SJCRH30 (cell line): ENCODE data around the gene LRRC28. TPM values are rescaled to one million over a fixed set of nuclear protein-coding genes. Genes with fewer than 3 reads are reported as not detected.
A peak's percentile ranks its signal among the peaks of the same experiment; 100 is the strongest.

ENCODE experiments used
- DNase-seq, 2 experiments: peaks; one replicate each; pipeline ENCODE4 v3.0.0-alpha.2; 2015 to 2020
- H3K27ac ChIP-seq: fragments of 250-450 bp; sonication (Bioruptor Pico); 2 replicates; pipeline ENCODE4 v1.5.1; 2020; ENCODE audit warnings: mild to moderate bottlenecking, moderate library complexity
- H3K27me3 ChIP-seq: fragments of 250-450 bp; sonication (Bioruptor Pico); 2 replicates; pipeline ENCODE4 v1.5.1; 2020; ENCODE audit warnings: mild to moderate bottlenecking, moderate library complexity
- H3K36me3 ChIP-seq: fragments of 250-450 bp; sonication (Bioruptor Pico); 2 replicates; pipeline ENCODE4 v1.5.1; 2020; ENCODE audit warnings: mild to moderate bottlenecking, moderate library complexity
- H3K4me1 ChIP-seq: fragments of 250-450 bp; sonication (Bioruptor Pico); 2 replicates; pipeline ENCODE4 v1.5.1; 2020; ENCODE audit warnings: mild to moderate bottlenecking, moderate library complexity
- H3K4me3 ChIP-seq: fragments of 250-450 bp; sonication (Bioruptor Pico); 2 replicates; pipeline ENCODE4 v1.5.1; 2020; ENCODE audit warnings: mild to moderate bottlenecking, moderate library complexity
- H3K9me3 ChIP-seq: fragments of 250-450 bp; sonication (Bioruptor Pico); replicated peaks from 2 replicates; pipeline ENCODE4 v1.5.1; 2020; ENCODE audit warnings: mild to moderate bottlenecking, moderate library complexity
- total RNA-seq: library from RNA; depleted of rRNA; stranded (reverse); fragments of >200 nt; shearing (Covaris generic); gene quantifications from 2 replicates; pipeline ENCODE4 v1.2.3, GENCODE V29; 2014

LRRC28 gene
- total RNA-seq, 1 experiment from 2014 or later: 18.6 TPM

- H3K27me3 ChIP-seq: no peaks in the 10 kb centered on the region
- H3K36me3 ChIP-seq: no peaks in the 10 kb centered on the region
- peak overlapping the region; percentile 11; the same call in 1 of the 2 replicates for H3K27ac ChIP-seq
- H3K4me3 ChIP-seq: peak overlapping the region; percentile 14; the same call in 1 of the 2 replicates
- peaks cover 24% of the 10 kb centered on the region for H3K4me1 ChIP-seq
- DNase-seq: peak; percentile 37 to 63
- H3K9me3 ChIP-seq: no peaks in the 10 kb centered on the region
Measured at GRCh38 chr15:99306694-99307338, 55.5 kb downstream of the LRRC28 start.

- peak overlapping the region; percentile 25 for H3K4me3 ChIP-seq
- no peak for DNase-seq
- peaks cover 24% of the 10 kb centered on the region for H3K4me1 ChIP-seq
Measured at GRCh38 chr15:99307735-99308134, 56.5 kb downstream of the LRRC28 start.

DNA sequence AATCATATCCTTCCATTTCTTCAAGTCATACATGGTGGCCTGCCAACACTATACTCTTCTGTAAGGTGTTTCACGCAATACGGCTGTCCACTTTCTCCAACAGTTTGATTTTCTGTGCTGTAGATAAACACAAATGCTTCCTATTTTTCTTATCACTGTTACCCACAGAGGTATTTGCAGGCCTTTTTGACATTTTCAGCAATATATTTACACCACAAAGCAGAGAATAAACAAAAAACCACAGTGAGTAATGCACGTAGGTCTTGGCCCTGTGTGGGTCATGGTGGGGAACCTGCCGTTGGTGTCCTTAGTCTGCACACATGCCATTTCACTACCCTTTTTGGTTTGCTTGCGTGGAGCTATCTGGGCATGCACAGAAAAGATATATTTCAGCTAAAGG lies 59.5 kb downstream of the LRRC28 start:
- H3K27me3 ChIP-seq: no peaks in the 10 kb centered on the region
- no peak for DNase-seq
- peaks cover 19% of the 10 kb centered on the region for H3K4me1 ChIP-seq
- peaks cover 11% of the 10 kb centered on the region; the same call in 1 of the 2 replicates for H3K9me3 ChIP-seq
- H3K27ac ChIP-seq: no peak overlapping the region
- H3K4me3 ChIP-seq: no peak overlapping the region
- no peaks in the 10 kb centered on the region for H3K36me3 ChIP-seq

More at GRCh38 chr15:99307735-99308134, 56.5 kb downstream of the LRRC28 start:
- Histone ChIP-seq H3K27me3 (no peaks in the 10 kb centered on the region), H3K27ac (peak overlapping the region; percentile 11), H3K36me3 (no peaks in the 10 kb centered on the region), H3K9me3 (peaks cover 6% of the 10 kb centered on the region; the same call in 1 of the 2 replicates)

- H3K27me3 ChIP-seq: no peaks in the 10 kb centered on the region
- peaks cover 11% of the 10 kb centered on the region; the same call in 1 of the 2 replicates for H3K9me3 ChIP-seq
- H3K36me3 ChIP-seq: no peaks in the 10 kb centered on the region
- DNase-seq: no peak
- H3K4me1 ChIP-seq: peaks cover 8% of the 10 kb centered on the region
- H3K4me3 ChIP-seq: no peak overlapping the region
- H3K27ac ChIP-seq: no peak overlapping the region
Measured at GRCh38 chr15:99312228-99312627, 60.9 kb downstream of the LRRC28 start.

- Histone ChIP-seq H3K27me3 (no peaks in the 10 kb centered on the region), H3K9me3 (peaks cover 11% of the 10 kb centered on the region; the same call in 1 of the 2 replicates), H3K36me3 (no peaks in the 10 kb centered on the region), H3K4me3 (no peak overlapping the region), H3K27ac (no peak overlapping the region), H3K4me1 (peaks cover 3% of the 10 kb centered on the region)
- no peak for DNase-seq
Measured at GRCh38 chr15:99312794-99313193, 61.5 kb downstream of the LRRC28 start.

GRCh38 chr15:99315636-99316035 lies 64.4 kb downstream of the LRRC28 start:
- H3K9me3 ChIP-seq: peaks cover 11% of the 10 kb centered on the region; the same call in 1 of the 2 replicates
- no peak overlapping the region for H3K4me3 ChIP-seq
- H3K27me3 ChIP-seq: no peaks in the 10 kb centered on the region
- no peaks in the 10 kb centered on the region for H3K36me3 ChIP-seq
- no peaks in the 10 kb centered on the region for H3K4me1 ChIP-seq
- no peak overlapping the region for H3K27ac ChIP-seq
- DNase-seq: no peak

GRCh38 chr15:99320374-99321215 lies 69.3 kb downstream of the LRRC28 start:
- no peak overlapping the region for H3K27ac ChIP-seq
- peaks cover 13% of the 10 kb centered on the region for H3K4me1 ChIP-seq
- no peak for DNase-seq
- no peak overlapping the region for H3K4me3 ChIP-seq
- H3K36me3 ChIP-seq: no peaks in the 10 kb centered on the region
- H3K27me3 ChIP-seq: no peaks in the 10 kb centered on the region
- no peaks in the 10 kb centered on the region for H3K9me3 ChIP-seq

GRCh38 chr15:99321468-99321867 lies 70.2 kb downstream of the LRRC28 start:
- H3K4me1 ChIP-seq: peaks cover 13% of the 10 kb centered on the region
- no peaks in the 10 kb centered on the region for H3K36me3 ChIP-seq
- no peaks in the 10 kb centered on the region for H3K27me3 ChIP-seq
- DNase-seq: no peak
- no peaks in the 10 kb centered on the region for H3K9me3 ChIP-seq
- H3K27ac ChIP-seq: no peak overlapping the region
- H3K4me3 ChIP-seq: no peak overlapping the region

DNA sequence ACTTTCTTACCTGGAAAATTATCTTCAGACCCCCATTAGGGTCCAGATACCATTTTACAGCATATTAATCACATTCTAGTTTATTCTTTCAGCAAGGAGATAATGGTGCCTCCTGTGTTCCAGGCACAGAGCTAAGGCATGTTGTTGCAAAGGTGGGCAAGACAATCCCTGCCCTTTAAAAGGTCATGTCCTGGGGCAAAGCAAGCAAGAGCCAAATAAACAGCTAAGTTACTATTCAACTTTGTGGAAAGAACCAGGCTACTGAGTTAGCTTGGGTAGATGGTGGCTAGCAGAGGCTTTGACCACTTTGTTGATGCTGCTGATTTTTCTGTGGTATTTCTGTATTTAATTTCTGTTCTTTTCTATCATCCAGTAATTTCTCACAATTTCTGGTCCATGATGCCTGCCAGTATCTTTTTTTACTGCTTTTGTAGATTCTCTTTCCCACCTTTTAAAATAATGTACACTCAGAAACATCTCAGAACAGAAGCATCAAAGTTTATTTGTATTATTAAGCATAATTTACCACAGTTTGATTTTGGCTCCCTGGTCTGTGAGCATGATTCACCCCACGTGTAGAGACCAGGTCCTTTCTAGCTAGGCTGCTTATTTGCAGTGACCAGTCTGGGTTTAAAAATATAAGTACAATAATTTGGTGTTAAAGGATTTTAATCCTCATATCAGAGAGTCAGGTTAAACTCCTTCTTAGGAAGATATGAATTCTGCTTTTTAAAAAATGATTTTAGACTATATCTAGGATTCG lies 71.5 kb downstream of the LRRC28 start:
- peaks cover 13% of the 10 kb centered on the region for H3K4me1 ChIP-seq
- no peak overlapping the region for H3K27ac ChIP-seq
- no peak overlapping the region for H3K4me3 ChIP-seq
- no peaks in the 10 kb centered on the region for H3K9me3 ChIP-seq
- DNase-seq: no peak
- no peaks in the 10 kb centered on the region for H3K27me3 ChIP-seq
- no peaks in the 10 kb centered on the region for H3K36me3 ChIP-seq

- Histone ChIP-seq H3K4me1 (peaks cover 13% of the 10 kb centered on the region), H3K9me3 (no peaks in the 10 kb centered on the region), H3K4me3 (peak overlapping the region; percentile 15), H3K36me3 (no peaks in the 10 kb centered on the region), H3K27me3 (no peaks in the 10 kb centered on the region), H3K27ac (peak overlapping the region; percentile 67)
- peak; percentile 75 to 89 for DNase-seq
Measured at GRCh38 chr15:99324082-99324620, 72.9 kb downstream of the LRRC28 start.

DNA sequence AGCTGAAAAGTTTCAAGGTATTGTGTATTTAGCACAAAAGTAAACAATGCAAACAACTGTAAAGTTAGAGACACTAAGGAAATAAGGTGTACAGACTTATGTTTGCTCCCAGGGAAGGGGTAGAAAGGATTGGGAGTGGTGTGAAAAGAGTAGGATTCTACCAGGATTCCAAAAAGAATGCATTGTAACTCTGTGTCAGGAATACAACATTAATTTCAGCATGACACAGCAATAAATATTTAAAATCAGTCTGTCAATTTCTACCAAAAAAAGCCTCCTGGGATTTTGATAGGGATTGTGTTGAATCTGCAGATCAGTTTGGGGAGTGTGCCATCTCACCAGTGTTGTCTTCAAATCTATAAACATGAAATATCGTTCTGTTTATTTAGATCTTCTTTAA lies 73.4 kb downstream of the LRRC28 start:
- H3K36me3 ChIP-seq: no peaks in the 10 kb centered on the region
- DNase-seq: no peak
- H3K4me1 ChIP-seq: peaks cover 13% of the 10 kb centered on the region
- no peaks in the 10 kb centered on the region for H3K27me3 ChIP-seq
- peak overlapping the region; percentile 67 for H3K27ac ChIP-seq
- H3K4me3 ChIP-seq: peak overlapping the region; percentile 15; the same call in 1 of the 2 replicates
- H3K9me3 ChIP-seq: no peaks in the 10 kb centered on the region

GRCh38 chr15:99326235-99326634 lies 75.0 kb downstream of the LRRC28 start:
- H3K4me1 ChIP-seq: peaks cover 13% of the 10 kb centered on the region
- DNase-seq: no peak
- no peaks in the 10 kb centered on the region for H3K36me3 ChIP-seq
- H3K27ac ChIP-seq: no peak overlapping the region
- no peaks in the 10 kb centered on the region for H3K27me3 ChIP-seq
- H3K4me3 ChIP-seq: no peak overlapping the region
- H3K9me3 ChIP-seq: no peaks in the 10 kb centered on the region

GRCh38 chr15:99328106-99329072 lies 77.1 kb downstream of the LRRC28 start:
- Histone ChIP-seq H3K36me3 (no peaks in the 10 kb centered on the region), H3K27me3 (no peaks in the 10 kb centered on the region), H3K4me1 (peaks cover 10% of the 10 kb centered on the region), H3K9me3 (no peaks in the 10 kb centered on the region), H3K4me3 (no peak overlapping the region), H3K27ac (no peak overlapping the region)
- no peak for DNase-seq
